Gastroesophageal sphincter (tissue), 3 donors: ENCODE results near the gene RPRD1B.
A peak's percentile ranks its signal among the peaks of the same experiment; 100 is the strongest.

Experiments used
- CTCF ChIP-seq, 4 experiments: fragments of 200-600 bp in 2 of 4; fragments of 450-650 bp in 2 of 4; sonication (generic) in 1 of 4; IDR thresholded peaks; one replicate each; pipeline ENCODE4 v1.5.1; 2017 to 2019; ENCODE audit warnings: antibody characterized with exemption in 4 of 4, mild to moderate bottlenecking in 2 of 4, moderate library complexity in 2 of 4
- EP300 ChIP-seq: sonication (generic); formaldehyde crosslinking; IDR thresholded peaks from one replicate; pipeline ENCODE4 v1.6.1; 2017; ENCODE audit warnings: antibody characterized with exemption, mild to moderate bottlenecking

GRCh38 chr20:38113401-38114325 is 80.1 kb downstream of the RPRD1B start:
- TF ChIP-seq EP300 (no peak), CTCF (IDR thresholded peaks at IDR 0.05) (peak in 1 of 4 experiments; percentile 22)
